GM18868 (cell line): ENCODE measurements around the gene C5orf63.
"Not testable (repeated sequence)": the region's sequence is repeated elsewhere in the genome, so short reads cannot be mapped to it uniquely, and the experiment has no call there.

Source experiments
- ATAC-seq: cut with Tn5 transposase; IDR thresholded peaks from one replicate; pipeline ENCODE4 v1.9.1; 2021; ENCODE audit warnings: mild to moderate bottlenecking, moderate library complexity; ENCODE audit not compliant: unreplicated experiment

The C5orf63 gene

DNA sequence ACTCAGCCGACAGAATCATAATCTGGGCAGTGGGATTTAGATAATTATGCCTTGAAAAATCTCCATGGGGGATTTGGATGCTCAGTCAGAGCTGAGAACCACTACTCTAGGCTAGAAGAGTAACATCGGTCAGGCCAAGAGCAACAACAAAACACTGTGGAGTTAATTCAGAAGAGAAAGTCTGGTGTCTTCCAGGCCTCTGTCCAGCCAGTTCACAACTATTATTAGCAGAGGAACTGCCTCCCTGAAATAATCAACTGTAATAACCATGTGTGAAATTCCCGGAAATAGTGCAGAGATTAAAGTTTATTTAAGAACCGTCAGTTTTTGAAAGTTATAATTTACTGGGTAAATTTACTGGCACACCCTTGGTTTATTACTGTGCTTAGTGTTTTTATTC, 34.8 kb downstream of the C5orf63 start:
- ATAC-seq = no peak

DNA sequence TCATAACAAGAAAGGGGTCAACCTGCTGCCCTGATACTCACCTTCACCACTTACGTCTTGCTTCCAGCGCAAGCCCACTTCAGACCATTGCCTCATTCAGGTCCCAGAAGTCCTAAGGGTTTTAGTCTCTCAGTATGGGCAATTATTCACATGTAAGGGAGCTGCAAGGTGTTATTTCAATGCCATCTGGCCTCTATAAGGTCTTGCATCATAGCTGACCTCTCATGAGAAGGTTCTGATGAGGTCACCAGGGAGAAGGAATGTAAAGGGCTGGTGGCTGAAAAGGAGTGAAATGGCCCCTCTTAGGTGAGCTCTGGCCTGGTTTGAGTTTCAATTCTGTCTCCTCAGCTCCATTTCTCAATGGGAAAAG, 41.5 kb downstream of the C5orf63 start:
- ATAC-seq = no peak

GRCh38 chr5:127031147-127031862, 42.0 kb downstream of the C5orf63 start:
- ATAC-seq = peak; percentile 13

DNA sequence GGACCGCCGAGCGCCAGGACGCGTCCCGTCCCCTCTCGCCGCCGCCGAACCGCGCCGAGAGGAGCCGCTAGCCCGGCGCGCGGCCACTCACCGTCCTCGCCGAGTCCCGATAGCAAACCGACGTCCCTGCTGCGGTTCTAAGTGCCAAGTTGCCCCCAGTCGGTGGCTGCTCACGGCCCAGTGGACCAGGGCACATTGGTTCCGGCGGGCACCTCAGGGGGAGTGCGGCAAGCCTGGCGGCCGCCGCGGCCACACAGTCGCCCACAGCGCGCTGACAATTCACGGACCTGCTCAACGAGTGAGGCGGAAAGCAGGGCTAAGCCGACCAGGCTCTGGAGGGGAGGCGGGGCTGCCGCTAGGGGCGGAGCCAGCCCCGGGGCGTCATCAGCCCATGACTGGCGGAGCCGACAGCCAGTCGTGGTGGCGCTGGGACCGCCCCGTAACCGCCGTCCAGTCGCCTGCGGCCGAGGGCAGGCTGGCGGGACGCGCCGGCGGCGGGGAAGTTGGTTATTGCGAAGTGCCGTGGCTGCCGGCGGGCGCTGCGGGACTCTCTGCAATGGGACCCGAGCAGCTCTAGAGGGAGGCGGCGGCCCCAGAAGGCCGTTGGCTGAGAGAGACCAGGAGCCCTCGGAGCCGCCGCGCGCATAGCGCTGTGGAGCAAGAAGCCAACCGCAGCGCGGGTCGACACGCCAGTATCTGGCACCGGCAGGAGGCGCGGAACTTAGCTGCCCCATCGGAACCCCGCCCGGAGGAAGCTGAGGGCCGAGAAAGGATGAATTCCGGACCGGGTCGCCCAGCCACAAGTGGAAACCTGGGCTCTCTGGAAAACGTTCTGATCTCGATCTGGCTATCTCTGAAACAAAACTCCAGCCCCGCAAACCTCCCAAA, 42.8 kb downstream of the C5orf63 start, which contains the start of gene MARCHF3:
Gene MARCHF3 (minus strand): TSS at position 300 of the 888 bp plus-strand sequence. CDS start 112,387 bp downstream, outside the sequence.
- peak; percentile 95 for ATAC-seq

- peak; percentile 16 for ATAC-seq
Observed at GRCh38 chr5:127029581-127030258, 43.6 kb downstream of the C5orf63 start.

DNA sequence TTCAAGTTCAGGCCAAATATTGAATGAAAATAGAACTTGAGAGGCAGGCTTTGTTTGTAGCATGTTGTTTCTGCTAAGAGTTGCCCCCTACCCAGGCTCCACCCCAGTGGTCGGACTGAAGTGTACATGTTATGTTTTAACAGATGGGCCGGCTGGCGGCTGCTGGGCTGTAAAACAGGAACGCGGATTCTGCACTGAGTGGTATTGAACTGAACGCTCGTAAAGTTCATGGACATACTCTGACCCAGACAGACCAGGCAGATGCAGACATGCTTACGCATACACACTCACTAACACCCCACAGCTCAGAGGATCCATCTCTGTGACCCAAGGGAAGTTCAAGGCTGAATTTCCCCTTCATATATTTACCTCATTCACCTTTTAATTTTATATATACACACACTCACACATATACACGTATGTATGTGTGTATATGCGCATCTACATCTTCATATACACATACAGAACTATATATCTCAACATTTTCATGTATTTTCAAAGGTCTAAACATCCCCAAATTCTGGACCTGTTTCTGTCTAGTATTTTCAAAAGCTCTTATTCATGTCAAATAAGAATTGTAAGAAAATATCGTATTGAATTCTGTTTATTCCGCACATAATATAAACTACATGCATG, 44.4 kb downstream of the C5orf63 start:
- no peak for ATAC-seq

DNA sequence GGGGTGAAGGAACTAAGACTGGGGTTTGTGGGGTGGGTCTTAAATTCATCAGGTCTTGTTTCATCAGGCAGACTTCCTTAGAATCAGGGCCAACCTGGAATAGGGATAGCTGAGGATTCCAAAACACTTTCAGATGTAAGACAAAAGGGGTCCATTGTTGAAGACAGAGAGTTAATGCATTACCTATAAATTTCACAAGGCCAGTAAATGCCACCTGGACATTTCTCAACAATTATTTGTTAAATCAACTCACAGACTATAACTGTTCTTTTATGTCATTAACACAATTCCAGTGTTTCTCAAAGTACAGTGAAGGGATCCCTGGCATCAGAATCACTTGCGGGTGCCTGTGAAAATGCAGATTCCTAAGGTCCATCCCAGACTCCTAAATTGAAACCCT, 45.8 kb downstream of the C5orf63 start:
- no peak for ATAC-seq

GRCh38 chr5:127026166-127026565, 47.1 kb downstream of the C5orf63 start:
- no peak for ATAC-seq

DNA sequence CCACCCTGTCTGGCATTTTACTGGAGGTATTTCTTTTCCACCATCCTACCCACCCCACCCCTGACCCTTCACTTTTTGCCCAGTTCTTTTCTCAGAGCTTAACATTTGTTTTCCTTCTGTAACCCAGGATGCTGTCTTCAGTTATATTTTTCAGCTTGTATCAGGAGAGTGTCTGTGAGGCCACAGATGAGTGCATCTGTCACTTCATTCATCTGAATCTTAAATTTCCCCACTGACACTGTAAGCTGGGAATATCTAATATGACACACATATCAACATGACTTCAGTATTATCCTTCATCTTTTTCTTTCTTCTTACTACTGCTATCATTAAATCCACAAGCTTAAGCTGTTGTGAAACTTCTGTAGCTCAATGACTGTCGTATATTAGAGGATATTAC, 47.8 kb downstream of the C5orf63 start:
- no peak for ATAC-seq

DNA sequence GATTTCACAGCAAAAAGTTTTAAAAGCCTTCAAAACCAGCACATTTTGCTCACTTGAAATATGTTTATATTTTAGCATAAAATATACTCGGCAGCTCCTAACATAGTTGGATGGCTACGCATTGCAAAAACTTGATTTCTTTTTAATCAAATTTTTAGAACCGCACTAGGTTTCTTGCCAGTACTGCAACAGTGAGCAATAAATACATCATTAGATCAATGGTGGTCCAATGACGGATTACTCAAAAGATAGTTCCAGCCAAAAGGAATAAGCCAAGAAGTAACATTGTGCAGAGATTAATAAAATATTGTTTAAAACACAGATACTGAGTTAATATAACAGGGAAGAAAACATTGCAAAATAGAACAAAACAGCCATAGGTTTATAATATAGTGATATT, 48.5 kb downstream of the C5orf63 start:
- no peak for ATAC-seq

DNA sequence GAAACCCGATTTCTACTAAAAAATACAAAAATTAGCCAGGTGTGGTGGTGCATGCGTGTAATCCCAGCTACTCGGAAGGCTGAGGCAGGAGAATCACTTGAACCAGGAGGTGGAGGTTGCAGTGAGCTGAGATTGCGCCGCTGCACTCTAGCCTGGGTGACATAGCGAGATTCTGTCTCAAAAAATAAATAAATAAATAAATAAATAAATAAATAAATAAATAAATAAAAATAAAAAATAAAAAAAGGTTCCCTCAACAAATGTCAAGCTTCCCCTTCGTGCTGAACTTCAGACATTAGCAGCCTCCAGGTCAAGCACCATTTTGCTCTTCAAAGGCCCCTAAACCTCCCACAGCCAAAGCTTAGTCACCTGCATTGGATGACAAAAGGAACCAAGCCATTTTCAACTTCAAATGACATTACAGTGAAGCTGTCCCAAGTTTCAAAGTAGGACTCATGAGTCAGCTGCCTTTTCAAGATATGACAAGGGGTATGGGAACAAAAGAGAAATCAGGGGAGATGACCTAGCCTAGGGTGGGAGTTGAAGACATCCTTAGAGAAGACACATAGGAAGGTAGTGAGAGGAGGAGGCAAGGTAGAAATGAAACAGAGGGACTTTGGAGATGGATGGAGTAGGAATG, 49.6 kb downstream of the C5orf63 start:
- ATAC-seq = not testable (repeated sequence)

GRCh38 chr5:127022846-127023245, 50.5 kb downstream of the C5orf63 start:
- ATAC-seq = no peak

DNA sequence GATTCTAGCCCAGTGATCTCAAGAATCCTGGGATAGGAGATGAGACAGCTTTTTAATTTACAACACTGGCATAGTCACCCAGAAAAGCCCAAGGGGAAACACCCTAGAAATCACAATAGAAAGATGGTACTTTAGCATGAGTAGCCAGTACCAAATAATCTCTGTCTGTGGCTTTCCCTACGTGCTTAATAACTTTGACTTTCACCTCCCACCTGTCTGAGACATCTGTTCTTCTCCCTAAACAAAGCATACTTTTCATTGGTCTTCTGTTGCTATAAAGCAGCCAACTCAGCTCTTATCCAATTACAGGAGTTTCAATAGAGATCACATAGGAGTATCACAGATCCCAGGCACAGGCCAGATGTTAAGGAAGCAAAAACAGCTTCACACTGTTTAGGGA, 53.4 kb downstream of the C5orf63 start:
- peak; percentile 72 for ATAC-seq

GRCh38 chr5:127016722-127017121, 56.6 kb downstream of the C5orf63 start:
- ATAC-seq = not testable (repeated sequence)

- ATAC-seq = no peak
Observed at GRCh38 chr5:127015716-127016115, 57.6 kb downstream of the C5orf63 start.

GRCh38 chr5:127014573-127014972, 58.7 kb downstream of the C5orf63 start:
- ATAC-seq = peak; percentile 65

DNA sequence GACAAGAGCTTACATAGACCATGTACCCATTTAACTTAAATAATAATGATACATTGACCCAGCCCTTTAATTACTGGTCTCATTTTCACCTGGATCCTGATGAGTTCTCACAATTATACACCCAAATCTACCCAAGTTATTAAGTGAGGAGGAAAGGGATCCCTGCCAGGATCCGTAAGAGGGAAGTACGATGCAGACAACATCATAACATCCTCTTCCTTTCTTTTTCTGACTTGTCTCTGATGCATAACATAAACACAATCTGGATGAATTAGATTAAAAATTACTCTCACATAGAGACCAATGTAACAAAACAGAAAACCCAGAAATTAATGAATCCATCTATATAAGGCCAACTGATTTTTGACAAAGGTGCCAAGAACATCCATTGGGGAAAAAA, 59.9 kb downstream of the C5orf63 start:
- no peak for ATAC-seq

DNA sequence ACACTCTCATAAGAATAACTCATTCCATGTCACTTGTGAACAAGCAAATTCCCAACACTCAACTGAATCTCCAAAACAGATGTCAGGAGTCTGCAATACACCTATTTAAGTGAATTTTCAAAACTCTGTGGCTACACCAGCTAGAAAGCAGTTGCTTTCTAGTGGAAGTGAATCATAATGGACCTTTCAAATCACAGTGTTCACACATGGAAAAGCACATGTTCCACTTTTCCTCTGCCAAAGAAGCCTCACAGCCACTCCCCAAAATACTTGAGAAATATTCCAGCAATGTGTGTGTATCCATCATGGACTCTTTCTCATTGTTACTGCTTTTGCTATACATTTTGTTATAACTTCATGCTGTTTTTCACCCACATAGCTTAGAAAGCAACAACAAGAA, 60.4 kb downstream of the C5orf63 start:
- no peak for ATAC-seq

GRCh38 chr5:127011961-127012644, 61.2 kb downstream of the C5orf63 start:
- peak; percentile 64 for ATAC-seq

GRCh38 chr5:127011153-127011552, 62.1 kb downstream of the C5orf63 start:
- ATAC-seq = no peak
